Measurements from ENCODE around the gene ABCA4.

Gene ABCA4

DNA sequence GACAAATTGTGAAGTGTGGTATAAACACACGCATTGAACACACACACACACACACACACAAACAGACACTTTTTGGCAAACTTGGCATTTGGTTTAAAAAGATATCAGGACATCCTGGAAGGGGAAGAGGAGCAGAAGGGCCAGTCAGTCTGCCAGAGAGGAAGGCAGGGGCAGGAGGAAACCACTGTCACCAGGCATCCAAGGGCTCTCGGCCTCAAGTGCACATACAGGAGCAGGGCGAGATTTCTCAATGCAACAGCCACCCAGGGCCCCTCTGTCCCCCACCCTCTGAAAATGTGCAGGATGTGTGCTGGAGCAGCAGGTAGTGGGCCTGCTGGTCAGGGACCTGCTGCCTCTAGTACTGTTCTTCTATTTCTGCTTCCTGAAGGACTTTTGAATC lies 71.2 kb downstream of the ABCA4 start:
- no peak for DNase-seq

DNA sequence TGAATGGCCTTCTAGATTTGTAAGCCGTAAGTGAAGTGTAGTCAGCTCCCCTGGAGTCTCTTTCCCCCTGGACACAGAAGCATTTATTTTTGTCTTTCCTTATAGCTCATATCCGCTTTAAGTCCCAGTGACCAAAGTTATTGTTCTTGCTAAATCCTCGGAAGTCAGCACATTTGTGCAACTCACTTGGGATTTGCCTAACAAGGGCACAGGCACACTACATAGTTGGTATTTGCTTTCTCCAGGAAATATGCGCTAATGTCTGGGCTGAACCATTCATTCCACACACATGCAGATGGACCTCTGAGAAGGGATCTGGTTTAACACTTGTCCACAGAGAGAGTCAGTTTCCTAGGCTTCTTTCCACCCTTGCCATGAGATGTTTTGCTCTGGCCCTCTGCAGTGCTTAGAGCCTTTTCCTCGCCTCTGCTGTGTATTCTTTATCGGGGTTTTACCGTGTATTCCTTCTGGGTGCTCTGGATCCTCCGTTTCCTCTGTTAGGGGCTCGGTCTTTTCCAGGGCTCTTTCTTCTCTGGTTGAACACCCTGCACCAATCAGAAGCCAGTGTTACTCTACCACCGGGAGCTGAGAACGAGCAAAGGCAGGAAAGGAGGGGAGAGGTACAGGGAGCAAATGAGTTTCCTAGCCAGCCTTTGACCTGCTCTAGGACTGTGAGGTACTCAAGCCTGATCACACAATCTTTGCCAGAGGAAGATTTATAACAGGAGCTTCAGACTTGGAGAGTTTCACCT lies 72.4 kb downstream of the ABCA4 start:
- DNase-seq, result peak; percentile 93

DNA sequence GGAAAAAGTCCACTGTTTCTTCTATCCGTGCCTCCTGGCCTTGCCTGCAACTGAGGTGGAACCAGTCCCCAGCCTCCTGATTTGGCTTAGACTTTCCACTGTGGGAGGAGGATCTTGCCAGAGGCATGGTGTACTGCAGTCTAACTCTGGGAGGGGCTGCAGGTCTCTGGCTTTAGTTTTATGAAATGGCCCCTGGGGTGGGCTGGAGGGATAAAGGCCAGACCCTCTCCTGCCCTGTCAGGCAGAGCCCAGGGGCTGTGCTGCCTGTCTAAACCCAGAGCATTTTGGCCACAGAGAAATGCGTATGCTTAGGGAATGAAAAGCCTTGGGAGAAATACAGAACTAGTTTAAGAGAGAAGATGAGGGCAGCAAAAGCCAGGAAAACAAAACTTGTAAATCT lies 73.0 kb downstream of the ABCA4 start:
- no peak for DNase-seq

DNA sequence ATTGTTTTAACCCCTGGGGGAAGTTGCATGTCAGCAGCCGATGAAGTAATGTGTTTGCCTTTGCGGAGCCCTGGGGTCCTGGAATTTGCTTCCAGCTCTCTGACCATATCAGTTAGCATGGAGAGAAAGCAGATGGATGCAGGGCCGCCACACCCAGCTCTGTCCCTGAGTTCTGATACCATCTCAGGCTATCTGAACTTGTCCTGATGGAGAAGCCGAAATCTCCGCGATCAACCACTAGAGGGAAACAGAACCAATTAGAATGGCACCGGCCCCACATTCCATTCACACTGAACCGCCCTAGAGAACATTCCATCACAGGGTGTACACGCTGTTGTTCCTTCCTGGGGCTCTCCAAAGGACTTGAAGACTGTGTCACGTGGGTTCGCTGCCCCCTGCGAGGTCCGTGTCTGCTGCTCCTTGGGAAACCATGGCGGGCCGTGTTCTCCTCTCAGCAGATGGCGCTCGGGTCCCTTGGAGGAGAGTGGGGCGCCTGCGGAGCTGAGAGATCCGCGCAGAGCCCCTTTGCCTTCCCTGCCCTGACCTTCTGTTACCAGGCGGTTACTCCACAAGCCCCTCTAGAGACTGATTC lies 75.4 kb downstream of the ABCA4 start:
- peak; percentile 100 for DNase-seq

DNA sequence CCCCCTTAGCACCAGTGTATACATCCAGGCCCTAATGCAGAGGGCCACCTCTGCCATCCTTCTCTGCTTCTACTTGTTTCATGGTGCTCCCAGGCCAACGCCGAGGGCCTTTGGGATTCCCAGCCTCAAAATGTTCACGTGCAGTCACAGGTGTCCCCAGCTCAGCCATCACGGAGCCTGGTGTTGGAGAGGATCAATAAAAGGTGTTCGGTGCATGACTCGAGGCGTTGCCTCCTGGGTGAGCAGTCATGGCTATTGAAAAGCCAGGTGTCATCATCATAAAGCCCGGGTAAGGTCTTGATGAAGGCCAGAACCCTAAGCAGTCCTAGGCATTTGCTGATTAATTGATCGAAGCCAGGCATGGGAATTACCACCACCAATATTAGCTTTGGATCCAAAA lies 76.1 kb downstream of the ABCA4 start:
- DNase-seq, result no peak

DNA sequence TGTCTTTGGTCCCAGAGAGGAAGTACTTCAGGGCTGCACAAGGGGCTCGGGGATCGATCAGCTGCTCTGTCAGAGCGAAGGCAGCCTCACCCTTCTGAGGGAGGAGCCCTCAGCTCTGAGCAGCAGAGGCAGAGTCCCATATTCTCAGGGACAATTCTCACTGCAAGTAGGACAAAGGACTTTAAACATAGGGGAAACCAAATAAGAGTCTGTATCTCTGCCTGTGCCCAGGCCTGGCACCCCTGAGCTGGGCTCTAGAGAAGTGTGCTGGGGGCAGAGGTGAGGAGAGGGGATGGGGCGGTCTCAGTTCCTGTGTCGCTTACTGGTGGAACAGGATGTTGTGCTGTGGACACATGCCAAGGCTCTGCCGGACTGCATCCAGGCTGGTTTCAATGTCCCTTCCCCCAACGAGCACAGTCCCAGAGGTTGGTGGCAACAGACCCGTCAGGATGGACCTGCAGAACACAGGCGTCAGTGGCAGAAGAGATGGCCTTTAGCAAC lies 76.6 kb downstream of the ABCA4 start:
- DNase-seq, result no peak

DNA sequence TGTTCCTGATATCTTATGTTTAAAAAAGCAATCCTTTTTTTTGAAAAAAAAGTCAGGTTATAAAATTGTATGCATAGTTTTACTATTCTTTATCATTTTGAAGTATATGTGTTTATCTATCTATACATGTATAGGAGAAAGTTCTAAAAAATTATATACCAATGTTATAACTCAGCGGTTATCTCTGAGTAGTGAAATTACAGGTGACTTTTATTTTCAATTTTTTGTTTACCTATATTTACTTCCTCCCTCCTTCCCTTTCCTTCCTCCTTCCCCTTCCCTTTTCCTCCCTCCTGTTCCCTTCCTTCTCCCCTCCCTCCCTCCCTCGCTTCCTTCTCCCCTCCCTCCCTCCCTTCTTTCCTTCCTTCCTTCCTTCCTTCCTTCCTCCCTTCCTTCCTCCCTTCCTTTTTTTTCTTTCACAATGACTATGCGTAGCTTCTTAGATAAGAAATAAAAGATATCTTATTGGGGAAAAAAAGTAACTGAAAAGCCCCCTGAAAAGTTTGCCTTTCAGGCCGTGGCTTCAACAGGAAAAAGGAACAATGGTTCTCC lies 77.1 kb downstream of the ABCA4 start:
- DNase-seq, result no peak

DNA sequence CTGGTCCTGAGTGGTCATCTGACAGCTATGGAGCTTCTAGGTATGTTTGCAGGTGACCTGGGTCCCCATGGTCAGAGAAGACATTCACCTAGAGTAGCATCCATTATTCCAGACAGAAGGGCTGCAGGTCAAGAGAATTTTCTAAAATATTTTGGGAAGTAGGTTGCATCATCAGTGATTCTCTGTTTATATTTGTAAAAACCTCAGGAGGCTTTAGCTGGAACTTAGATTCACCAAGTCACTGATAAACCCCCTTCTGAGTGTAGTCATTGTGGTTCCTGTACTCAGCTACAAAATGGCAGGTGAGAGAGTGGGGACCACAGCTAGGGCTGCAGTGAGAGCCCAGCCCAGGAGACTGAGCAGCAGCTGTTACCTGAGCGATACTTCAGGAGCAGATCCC lies 78.6 kb downstream of the ABCA4 start:
- no peak for DNase-seq

DNA sequence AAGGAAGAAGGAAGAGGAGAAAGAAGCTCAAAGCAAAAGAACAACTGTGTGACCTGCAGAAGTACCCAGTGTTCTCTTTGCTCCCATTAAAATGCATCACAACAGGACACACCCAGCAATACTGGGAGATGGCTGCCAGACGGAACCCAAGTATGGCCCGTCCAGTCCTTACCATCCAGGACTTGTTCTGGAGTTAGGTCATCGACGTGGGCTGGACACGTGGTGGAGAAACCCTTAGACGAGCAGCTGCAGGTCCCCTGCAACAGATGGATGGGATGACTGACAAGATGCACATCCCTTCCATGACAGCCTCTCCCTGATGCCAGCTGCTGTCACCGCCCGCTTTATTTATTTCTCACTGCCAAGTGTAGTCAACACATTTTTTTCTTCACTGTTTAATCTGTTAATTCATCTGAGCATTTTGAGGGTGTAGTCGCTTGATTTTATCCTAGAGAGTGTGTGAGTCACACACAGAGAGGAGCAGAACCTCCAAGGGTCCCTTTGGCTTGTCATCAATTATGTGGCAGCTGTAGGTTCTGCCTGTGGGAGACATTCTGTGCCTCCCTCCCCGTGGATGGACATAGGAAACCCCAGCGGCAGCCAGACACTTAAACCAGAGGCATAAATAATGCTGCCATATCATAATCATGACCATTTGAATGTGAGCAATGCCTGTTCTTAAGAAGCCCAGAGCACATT lies 80.9 kb downstream of the ABCA4 start:
- peak; percentile 74 for DNase-seq

DNA sequence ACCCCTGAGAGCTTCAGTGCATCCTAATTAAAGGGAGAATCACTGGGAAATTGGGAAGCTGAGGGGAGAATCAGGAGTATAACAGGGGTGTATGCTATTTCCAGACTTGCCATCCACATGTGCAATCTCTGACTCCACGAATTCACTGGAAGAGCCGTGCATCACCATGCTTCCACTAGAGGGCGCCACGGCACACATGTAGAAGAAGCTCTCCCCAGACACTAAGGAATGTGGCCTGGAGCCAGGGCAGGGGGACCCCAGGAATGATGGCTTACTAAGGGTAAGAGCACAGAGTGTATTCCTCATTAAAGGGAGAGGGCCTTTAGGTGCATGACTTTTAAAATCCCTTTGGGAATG lies 81.5 kb downstream of the ABCA4 start:
- peak; percentile 78 for DNase-seq

DNA sequence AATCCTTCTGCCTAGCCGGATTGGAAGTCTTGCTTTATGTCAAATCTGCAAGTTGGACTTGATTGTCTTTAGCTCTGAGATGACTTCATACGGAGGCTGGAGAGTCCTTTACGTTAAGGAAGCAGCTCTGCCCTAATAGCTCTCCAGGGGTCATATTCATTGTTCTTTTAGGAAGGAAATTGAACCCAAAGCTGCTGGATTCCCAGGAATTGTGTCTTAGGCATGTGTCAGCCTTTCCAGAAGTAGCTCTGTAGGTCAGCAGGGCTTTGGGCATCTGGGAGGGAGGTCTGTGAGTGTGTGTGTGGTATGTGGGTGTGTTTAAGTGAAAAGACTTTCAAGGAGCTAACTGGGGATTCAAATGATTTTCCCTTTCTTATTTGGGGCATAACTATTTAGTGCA lies 82.4 kb downstream of the ABCA4 start:
- DNase-seq, result peak; percentile 73

DNA sequence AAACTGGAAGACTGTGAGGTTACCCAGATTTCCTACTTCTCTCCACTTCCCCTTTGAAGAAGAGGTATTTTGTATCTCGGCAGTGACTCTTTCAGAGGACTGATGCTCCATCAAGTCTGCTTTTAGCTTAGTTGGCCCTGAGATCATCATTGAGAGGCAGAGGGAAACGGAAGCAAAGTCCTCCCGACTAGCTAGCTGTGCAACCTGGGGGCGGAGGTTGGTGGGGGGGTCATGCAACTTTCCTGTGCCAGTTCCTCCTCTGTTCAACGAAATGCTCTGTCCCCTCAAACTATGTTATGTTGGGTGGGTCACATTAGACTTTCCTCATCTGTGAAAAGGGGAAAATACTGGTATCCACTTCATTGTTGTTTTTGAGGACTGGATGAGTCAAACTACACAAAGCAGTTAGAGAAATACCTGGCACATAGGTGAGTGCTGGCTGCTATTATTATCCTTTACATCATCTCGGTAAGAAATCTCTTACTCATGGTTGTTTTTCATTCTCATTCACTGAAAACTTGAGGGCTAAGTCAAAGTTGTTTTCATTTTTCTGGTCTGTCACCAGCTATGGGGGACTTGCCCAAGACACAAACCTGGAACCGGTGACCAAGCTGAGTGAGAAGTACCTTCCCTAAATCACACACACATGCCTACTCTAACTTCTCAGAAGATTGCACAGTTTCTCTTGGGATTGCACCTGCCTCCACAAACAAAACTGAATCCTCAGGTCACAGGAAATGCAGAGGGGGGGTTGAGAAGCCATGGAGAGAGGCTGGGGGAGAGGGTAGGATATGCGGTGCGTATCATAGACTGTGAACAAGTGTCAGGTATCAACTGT lies 83.3 kb downstream of the ABCA4 start:
- DNase-seq, result no peak

DNA sequence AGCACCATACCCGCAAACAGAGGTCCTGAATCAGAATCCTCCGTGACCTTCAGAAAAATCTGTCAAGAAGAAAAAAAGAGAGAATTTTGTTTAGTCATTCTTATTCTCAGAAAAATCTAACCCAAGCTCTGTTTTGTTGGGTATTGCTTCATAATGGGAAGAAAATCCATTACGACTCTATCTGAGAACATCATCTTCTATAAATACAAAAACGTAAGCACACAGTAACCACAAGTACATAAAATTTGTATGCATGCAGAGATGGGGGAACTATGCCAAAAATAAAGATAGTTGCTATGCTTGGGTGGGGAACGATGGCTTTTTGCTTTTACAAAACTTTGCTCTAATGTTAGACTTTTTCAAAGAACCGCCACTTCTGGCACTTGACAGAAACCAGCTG lies 84.2 kb downstream of the ABCA4 start:
- DNase-seq, result peak; percentile 88

DNA sequence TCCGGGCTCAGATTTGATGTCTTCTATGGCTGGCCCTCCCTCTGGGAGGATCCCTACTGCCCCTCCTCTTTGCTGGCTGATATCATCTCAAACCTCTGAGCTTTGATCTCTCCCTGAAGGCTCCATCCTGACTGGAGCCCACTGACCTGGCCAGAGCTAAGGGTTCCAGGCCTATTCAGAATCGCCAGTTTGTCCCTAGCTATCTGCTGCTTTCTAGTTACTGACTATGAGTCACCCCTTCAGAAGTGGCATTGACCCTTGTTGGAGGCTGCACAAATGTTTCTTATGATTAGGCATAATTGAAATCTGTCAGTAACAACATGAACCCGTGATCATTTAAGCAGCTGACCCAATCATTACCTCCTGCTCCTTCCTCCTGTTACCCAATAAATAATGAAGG lies 87.1 kb downstream of the ABCA4 start:
- no peak for DNase-seq

DNA sequence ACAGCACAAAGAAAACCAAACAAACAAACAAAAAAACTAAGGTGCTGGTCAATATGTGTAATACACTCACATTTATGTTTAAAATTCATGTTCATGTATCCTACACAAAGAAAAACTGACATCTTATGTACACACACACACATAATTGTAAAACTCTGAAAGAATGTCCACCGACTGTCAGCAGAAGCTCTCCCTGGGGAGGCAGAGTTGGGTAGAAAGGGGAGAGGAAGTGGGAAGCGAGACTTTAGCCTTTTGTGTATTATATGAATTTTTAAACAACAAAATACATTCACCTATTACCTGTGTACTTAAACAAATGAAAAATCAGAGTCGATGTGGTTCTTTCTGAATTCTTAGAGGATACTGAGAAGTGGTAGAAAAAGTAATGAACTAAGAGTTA lies 88.3 kb downstream of the ABCA4 start:
- DNase-seq, result no peak

DNA sequence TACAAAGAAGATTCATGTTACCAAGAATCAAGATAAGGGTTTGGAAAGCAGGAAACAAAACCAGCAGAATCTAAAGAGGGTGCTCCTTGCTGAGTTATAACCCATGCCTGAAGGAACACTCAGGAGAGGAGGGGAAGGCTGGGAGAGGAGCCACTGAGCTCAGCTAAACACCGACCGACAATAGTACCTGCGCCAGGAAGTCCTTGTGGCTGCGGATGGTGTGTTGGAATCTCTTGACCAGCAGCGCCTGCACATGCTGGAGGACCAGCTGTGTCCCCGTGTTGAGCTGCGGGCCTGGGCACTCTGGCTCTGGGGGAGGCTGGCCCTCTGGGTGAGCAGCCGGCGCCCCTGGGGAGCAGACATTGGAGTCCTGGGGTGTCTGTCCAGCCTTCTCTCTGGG lies 89.4 kb downstream of the ABCA4 start:
- DNase-seq, result no peak

DNA sequence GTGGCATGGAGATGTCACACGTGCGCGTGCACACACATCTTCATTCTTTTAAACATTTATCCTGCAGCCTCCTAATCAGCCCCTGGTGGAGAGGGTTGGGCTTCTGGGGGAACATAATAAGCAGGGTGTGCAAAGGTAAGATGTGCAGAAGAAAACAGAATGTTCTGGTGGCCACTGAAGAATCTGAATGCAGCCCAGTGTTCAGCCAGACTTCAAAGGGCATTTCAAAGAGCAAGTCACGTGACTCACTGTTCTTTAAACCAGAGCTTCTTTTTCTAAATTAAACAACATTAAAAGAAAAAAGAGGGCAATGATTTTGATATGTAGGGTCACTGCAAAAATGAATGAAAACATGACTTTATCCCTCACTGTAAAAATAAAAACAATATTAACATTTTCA lies 89.8 kb downstream of the ABCA4 start:
- DNase-seq, result no peak

DNA sequence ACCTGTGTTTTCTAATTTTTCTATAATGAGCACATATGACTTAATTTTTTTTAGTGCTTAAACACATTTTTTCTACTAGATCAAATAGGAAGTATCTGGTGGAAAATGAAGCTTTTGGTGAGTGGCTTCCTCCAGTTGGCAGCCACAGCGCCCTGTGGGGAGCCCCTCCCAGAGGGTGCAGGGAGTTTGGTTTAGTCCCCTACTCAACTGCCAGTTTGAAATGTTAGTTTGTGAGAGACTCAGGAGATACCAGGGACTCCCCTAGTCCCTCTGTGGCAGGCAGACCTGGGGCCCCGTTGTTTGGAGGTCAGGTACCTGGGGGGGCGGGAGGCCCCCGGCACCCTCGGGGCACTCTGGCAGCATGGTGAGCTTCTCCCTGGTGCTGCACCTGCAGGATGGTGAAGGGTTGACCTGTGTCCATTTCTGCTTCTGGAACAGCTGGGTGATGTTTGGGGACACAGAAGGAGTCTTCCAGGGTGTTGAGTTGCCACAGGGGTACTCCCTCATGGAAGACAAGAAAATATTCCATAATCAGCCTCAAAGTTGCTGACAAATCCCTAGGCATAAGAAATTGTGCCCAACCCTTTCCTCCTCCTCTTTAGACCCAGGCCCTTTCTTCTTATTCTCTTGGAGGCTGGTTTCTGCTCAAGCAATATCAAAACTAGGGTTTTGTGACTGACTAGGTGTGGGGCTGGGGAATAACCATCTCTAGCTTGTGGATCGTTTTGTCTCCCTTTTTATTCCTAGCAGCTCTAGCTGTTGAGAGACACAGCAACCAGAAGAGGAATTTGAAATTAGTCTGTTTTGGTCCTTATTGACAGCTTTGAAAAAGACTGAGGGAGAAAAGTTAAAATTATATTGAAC lies 91.6 kb downstream of the ABCA4 start:
- no peak for DNase-seq

DNA sequence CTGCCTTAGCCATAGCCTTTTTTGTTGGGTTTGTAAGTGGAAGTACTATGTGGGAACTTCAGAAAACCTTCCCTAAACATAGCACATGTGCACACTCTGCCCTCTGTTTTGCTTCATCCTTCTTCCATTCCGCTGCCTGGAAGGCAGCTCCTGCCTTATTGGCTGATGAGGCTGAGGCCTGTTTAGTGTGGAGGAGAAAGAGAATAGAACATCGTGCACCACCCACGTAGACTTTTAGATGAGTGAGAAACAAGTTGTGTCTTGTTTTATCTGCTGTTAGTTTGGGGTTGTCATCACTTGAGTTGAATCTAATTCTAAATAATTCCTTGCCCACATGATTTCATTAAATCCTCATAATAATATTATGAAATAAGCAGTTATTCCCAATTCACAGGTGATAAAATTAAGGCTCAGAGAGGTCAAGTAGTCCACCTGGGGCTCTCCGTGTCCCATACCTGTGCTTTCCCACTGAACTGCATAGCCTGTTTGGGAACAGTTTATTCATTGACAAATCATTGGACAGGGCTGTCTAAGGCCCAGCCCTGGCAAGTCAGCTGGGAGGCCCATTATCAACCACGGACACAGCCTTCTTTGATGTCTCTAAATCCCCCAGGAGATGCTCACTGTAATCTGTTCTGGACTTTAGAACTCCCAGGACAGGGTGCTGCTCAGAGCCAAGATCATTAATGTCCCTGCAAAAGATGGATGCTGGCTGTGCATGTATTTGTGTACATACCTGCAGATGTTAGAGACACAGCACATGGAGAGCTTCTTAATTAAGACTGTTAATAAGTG lies 93.0 kb downstream of the ABCA4 start:
- no peak for DNase-seq

DNA sequence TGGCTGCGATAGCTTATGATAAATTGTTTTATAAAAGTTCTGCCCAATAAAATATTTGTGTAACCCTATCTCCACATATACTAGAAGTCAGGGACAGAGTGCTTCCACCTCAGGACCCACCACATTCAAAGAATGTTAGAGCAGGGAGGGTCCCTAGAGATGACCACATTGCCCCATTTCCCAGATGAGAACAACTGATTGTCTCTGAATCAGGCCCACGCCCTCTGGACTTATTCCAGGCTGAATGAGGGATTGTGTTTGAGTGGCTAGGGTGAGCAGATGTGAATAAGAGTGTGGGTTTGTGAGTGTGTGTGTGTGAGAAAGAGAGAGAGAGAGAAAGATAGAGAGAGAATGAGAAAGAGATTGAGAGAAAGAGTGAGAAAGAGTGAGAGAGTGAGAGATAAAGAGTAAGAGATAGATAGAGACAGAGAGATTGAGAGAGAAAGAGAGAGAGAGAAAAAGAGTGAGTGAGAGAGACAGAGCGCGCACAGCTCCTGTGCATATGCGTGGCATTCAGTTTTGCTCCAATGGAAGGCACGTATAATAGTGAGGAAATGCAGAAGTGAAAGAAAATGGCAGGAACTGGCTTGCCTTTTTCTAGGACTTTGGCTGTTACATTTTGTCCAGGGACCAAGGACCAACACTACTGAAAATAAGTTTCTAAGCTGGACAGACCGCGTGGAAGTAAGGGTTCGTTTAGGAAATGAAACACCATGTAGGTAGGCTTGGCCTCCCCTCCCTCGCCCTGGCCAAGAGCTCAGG lies 94.1 kb downstream of the ABCA4 start:
- DNase-seq, result no peak

All from fibroblast of skin of scalp (primary cell).